Esophagus muscularis mucosa (tissue), 4 donors: ENCODE measurements around the gene CD52.

Experiments used
- CTCF ChIP-seq, 3 experiments: fragments of 200-600 bp in 2 of 3; fragments of 450-650 bp in 1 of 3; sonication (generic) in 2 of 3; IDR thresholded peaks; one replicate each; pipeline ENCODE4 v1.5.1; 2017 to 2019; ENCODE audit warnings: antibody characterized with exemption in 3 of 3, mild to moderate bottlenecking in 2 of 3, moderate library complexity in 1 of 3
- EP300 ChIP-seq: sonication (generic); formaldehyde crosslinking; IDR thresholded peaks from one replicate; pipeline ENCODE4 v1.6.1; 2017; ENCODE audit warnings: antibody characterized with exemption
- POLR2A ChIP-seq: fragments of 450-650 bp; IDR thresholded peaks from one replicate; pipeline ENCODE4 v1.6.1; 2017; ENCODE audit warnings: antibody characterized with exemption, moderate library complexity, mild to moderate bottlenecking, low read depth

GRCh38 chr1:26296340-26297056 is 21.3 kb upstream of the CD52 start:
- no peak for TF ChIP-seq EP300
- no peak for TF ChIP-seq CTCF (IDR thresholded peaks at IDR 0.05)
- no peak for TF ChIP-seq POLR2A
